SK-N-SH (cell line): ENCODE data around the gene SPRN.

Experiments used
- CTCF ChIP-seq: fragments of 200-600 bp; sonication (generic); IDR thresholded peaks from 2 replicates; pipeline ENCODE4 v1.6.1; 2017; ENCODE audit warnings: antibody characterized with exemption, mild to moderate bottlenecking, moderate library complexity
- EP300 ChIP-seq, 2 experiments: IDR thresholded peaks; 2 replicates each; pipeline versions ENCODE4 v1.4.0 to v1.6.1; 2012; ENCODE audit warnings: borderline replicate concordance in 1 of 2, low read depth in 1 of 2, low read length in 1 of 2
- FOXJ3 ChIP-seq: sonication (generic); formaldehyde crosslinking; IDR thresholded peaks from 2 replicates; pipeline ENCODE4 v1.5.1; 2020; ENCODE audit warnings: mild to moderate bottlenecking, missing genetic modification reagents
- GABPA ChIP-seq: IDR thresholded peaks from 2 replicates; pipeline ENCODE4 v1.4.0; 2012; ENCODE audit warnings: low read depth, mild to moderate bottlenecking
- MAX ChIP-seq: IDR thresholded peaks from 2 replicates; pipeline ENCODE4 v1.4.0; 2012; ENCODE audit warnings: low read depth
- POLR2AphosphoS5 ChIP-seq: IDR thresholded peaks from 2 replicates; pipeline ENCODE4 v1.6.1; 2012; ENCODE audit warnings: low read depth, low read length
- RAD21 ChIP-seq: IDR thresholded peaks from 2 replicates; pipeline ENCODE4 v1.6.1; 2012; ENCODE audit warnings: mild to moderate bottlenecking, low read length
- REST ChIP-seq: IDR thresholded peaks from 2 replicates; pipeline ENCODE4 v1.6.1; 2012; ENCODE audit warnings: mild to moderate bottlenecking, low read depth, low read length, moderate library complexity
- RFX5 ChIP-seq: IDR thresholded peaks from 2 replicates; pipeline ENCODE4 v1.6.1; 2012; ENCODE audit warnings: mild to moderate bottlenecking, improper control_type of control experiment, low read length
- SMC3 ChIP-seq: IDR thresholded peaks from 2 replicates; pipeline ENCODE4 v1.6.1; 2012; ENCODE audit warnings: low read depth, low read length, improper control_type of control experiment
- TCF12 ChIP-seq: IDR thresholded peaks from 2 replicates; pipeline ENCODE4 v1.4.0; 2012
- TEAD4 ChIP-seq: IDR thresholded peaks from 2 replicates; pipeline ENCODE4 v1.4.0; 2012; ENCODE audit warnings: mild to moderate bottlenecking, borderline replicate concordance; ENCODE audit not compliant: insufficient read depth
- USF2 ChIP-seq: fragments of 150-350 bp; IDR thresholded peaks from 2 replicates; pipeline ENCODE4 v1.6.1; 2017; ENCODE audit warnings: antibody characterized with exemption, low read length, low read depth, borderline replicate concordance
- YY1 ChIP-seq: IDR thresholded peaks from 2 replicates; pipeline ENCODE4 v1.4.0; 2012; ENCODE audit warnings: low read depth, mild to moderate bottlenecking

- TF ChIP-seq CTCF (no peak), RFX5 (no peak), EP300 (IDR thresholded peaks at IDR 0.05; ENCODE audit: borderline replicate concordance in 1 of 2, low read depth in 1 of 2, low read length in 1 of 2) (no peak), YY1 (no peak), TCF12 (no peak), USF2 (no peak), FOXJ3 (CRISPR knock-in tag) (no peak), RAD21 (no peak), TEAD4 (no peak), GABPA (no peak), MAX (no peak), REST (no peak), POLR2AphosphoS5 (no peak), SMC3 (no peak)
These were observed 12.1 kb downstream of the SPRN start for GRCh38 chr10:133412381-133412711.
